CD4-positive, alpha-beta T cell treated with Interleukin-15 for 1 hour (primary cell): ENCODE measurements around the gene NDUFA5.

Experiments used
- DNase-seq: peaks from one replicate; pipeline ENCODE4 v3.0.0-alpha.2; 2020

Gene NDUFA5

GRCh38 chr7:123557398-123558288 is at the start of gene NDUFA5:
Gene NDUFA5 (minus strand): TSS chr7:123557818. CDS start chr7:123557795, 23 bp downstream.
- peak; percentile 97 for DNase-seq

GRCh38 chr7:123604739-123605138 is 47.1 kb upstream of the NDUFA5 start:
- no peak for DNase-seq

DNA sequence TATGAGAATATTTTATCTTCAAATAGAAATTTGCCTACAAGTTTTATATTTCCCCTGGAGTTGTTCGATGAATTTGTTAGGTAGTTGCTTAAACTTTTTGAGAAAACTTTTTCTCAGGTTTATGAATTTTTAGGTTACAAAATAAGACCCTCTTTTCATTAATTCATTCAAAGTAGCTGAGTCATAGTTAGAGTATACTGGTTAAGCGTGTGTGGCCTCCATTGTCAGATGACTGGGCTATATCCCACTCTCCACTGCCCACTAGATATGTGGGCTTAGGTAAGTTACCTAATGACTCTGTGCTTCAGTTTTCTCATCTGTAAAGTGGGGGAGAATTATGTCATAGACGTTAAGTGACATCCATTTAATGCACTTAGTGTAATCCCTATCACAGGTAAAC is 45.0 kb upstream of the NDUFA5 start:
- DNase-seq: no peak

- no peak for DNase-seq
Measured at GRCh38 chr7:123601530-123601929, 43.9 kb upstream of the NDUFA5 start, which contains the start of gene ASB15. Gene ASB15 (plus strand): TSS chr7:123601821. CDS start chr7:123614503, 12,682 bp downstream.

DNA sequence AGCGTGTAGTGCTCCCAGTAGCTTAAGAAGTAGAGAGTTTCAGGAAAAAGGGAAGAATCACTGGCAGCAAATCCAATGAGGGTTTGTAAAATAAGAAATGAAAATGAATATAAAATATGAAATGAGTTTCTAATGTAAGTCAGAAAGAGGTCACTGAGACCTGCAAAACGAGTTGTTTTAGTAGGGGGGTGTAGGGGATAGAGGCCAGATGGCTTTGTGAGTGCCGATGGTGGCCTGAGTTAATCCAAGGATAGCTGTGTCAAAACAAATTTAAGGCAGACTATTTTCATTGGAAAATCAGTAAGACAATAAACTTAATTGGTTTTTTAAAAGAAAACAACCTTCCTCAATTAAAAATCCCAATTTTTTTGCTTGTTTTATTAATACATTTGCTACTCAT is 43.3 kb upstream of the NDUFA5 start:
- DNase-seq: no peak

GRCh38 chr7:123599766-123600165 is 42.1 kb upstream of the NDUFA5 start:
- DNase-seq: no peak

DNA sequence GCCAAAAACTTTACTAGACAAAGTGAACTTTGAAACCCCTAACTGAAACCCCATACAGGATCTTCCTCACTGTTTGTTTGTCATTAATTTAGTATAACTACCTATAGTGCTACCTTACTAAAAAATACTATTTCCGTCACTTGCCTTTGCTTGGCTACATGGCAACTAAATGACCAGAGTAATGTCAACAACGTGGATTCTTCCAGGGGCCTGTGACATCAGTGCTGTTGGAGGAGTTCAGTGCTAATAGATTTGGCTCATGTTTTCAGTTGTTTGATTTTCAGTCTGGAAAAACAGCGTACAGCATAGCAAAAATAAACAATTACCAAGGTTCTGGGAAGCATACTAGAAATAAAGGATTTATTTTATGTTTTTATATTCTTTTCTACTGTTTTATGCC is 41.0 kb upstream of the NDUFA5 start:
- DNase-seq: no peak

- DNase-seq: no peak
Measured at GRCh38 chr7:123594813-123595241, 37.2 kb upstream of the NDUFA5 start.

DNA sequence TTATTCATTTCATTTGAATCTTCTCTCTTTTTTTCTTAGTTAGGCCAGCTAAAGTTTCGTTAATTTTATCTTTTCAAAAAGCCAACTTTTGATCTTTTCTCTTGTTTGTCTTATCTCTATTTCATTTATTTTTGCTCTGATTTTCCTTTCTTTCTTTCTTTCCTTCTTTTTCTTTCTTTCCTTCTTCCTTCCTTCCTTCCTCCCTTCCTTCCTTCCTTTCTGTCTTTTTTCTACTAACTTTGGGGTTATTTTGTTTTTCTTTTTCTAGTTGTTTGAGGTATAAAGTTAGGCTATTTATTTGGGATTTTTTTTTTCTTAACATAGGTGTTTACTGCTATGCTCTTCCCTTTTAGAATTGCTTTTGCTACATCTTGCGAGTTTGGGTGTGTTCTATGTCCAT is 30.8 kb upstream of the NDUFA5 start:
- DNase-seq: no peak

- no peak for DNase-seq
Measured at GRCh38 chr7:123583821-123584220, 26.2 kb upstream of the NDUFA5 start.

GRCh38 chr7:123581162-123581459 is 23.5 kb upstream of the NDUFA5 start:
- no peak for DNase-seq

- no peak for DNase-seq
Measured at GRCh38 chr7:123580406-123581161, 23.0 kb upstream of the NDUFA5 start.

- DNase-seq: no peak
Measured at GRCh38 chr7:123579416-123579815, 21.8 kb upstream of the NDUFA5 start.

DNA sequence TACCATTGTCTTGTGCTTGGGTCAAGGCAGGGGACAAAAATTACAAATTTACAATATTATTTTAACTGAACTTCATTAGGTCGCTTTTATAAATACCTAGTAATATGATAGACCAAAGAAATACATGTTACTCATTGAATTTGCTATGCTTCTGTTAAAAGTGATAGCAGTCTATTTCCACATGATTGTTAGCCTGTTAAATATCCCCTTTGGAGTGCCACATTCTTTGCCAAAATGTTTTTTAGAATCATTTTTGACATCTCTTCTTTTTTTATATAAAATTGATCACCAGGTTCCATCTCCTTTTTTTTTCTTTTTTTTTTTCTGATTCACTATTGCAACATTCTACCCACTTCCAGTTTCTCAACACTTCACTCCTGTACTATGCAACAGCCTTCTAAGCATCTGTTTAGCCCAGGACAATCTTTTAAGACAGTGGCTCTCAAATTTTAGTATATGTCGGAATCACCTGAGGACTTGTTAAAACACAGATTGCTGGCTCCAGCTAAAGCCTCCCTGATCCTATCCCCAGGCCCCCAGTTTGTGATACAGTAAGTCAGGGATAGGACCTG is 16.4 kb upstream of the NDUFA5 start:
- DNase-seq: no peak

- DNase-seq: no peak
Measured at GRCh38 chr7:123573341-123573740, 15.7 kb upstream of the NDUFA5 start.

DNA sequence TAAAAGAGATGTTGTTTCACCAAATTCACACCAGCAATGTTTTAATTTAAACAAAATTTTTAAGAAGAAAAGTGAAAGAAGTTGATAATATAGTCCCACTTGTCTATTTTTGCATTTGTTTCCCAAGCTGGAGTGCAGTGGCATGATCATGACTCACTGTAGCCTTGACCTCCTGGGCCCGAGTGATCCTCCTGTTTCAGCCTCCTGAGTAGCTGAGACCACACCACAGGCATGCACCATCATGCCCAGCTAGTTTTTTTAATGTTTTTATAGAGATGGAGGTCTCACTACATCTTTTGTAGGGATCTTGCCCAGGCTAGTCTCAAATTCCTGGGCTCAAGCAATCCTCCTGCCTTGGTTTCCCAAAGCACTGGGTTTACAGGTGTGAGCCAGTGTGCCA is 14.1 kb upstream of the NDUFA5 start:
- DNase-seq: no peak

- DNase-seq: no peak
Measured at GRCh38 chr7:123571187-123571586, 13.6 kb upstream of the NDUFA5 start.

DNA sequence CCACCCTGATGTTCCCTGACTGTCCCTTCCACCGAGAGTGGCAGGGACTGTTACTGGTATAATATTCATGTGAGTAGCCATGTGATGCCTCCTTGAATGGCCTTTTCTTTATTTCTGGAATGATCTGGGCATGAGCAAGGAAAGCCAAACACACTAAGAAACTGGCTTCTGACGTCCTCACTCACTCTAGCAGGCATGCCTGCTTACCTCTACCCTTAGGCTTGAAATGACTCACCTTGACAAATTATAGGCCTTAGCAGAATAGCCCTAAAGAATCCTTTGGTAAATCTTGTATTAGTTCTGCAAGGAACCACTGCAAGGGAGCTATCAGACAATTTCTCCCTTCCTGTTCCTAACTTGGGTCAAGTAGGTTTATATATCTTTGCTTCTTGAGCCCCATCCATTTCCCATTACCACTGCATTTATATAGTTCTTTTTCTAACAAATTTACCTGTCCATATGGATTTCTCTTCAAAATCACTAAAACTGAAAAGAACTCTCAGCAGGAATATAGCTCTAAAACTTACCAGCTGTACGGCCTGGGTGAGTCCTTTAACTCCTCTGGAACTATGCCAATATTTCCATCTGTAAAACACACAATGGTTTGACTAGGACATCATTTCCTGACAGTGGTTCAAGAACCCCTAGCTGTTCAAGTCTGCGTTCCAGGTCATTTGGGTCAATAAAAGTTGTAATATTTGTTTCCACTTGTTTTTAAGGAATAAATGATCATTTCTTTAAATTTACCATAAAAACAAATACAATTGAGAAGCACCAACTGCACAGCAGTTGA is 13.0 kb upstream of the NDUFA5 start:
- no peak for DNase-seq

DNA sequence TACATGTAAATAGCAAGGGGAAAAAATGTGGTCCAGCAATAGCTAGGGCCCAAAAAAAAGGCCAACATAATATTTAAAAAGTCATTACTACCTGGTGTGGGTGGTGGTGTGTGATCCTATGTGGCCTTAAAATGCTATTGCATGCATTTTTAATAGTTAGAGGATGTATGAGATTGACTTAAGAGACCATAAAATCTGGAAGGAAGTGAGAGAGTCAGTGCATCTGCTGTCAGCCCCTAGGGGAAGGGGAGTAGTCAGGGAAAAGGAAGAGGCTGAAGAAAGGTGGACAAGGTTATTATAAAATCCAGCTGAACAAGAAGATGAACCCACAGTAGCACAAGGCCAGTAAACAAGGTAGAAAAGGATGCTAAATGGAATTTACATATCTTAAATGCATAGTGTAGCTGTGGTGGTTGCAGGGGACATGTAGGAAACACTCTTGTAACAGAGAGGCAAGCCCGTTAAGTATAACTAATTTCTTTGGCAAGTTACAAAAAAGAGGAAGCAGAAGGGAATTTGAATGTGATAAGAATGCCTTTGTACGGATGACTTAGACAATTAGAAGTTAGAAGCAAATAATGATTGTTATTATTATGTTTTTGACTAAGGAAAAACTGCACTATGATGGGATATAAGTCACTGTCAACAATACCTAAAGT is 11.9 kb upstream of the NDUFA5 start:
- DNase-seq: no peak

DNA sequence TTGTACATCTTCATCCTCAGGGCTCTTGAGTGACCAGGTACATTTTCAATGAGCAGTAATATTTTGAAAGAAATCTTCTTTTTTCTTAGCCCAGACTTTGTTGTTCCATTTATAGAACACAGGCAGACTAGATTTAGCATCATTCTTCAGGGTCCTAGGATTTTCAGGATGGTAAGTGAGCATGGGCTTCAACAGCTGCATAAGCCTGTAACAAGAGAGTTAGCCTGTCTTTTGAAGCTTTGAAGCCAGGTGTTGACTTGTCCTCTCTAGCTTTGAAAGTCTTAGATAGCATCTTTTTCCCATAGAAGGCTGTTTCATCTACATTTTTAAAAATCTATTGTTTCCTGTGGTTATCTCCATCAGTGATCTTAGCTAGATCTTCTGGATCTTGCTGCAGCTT is 4.5 kb upstream of the NDUFA5 start:
- DNase-seq: no peak

GRCh38 chr7:123558289-123558874 is 764 bp upstream of the NDUFA5 start:
- DNase-seq: no peak

DNA sequence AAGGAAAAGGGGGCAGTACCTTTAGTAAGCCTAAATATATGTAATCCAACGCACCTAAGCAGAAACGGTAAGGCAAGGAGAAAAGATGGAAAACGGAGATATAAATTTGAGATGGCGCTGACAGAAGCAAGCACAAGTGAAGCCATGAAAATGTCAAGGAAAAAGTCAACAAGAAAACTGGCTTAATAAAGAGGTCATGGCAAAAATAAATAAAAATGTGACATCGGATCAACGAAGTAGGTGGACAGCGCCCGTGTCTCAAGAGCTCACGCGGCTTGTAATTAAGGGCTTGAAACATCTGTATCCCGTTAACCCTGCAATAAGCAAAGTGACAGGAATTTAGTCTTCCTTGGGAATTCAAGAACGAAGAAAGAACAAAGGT is 611 bp downstream of the NDUFA5 start:
- no peak for DNase-seq
